Retinal pigment epithelial cell (primary cell): ENCODE data around the gene MYBPH.

ENCODE experiments used
- DNase-seq: peaks from one replicate; pipeline ENCODE4 v3.0.0-alpha.2; 2010; ENCODE audit warnings: low read depth
- H3K4me3 ChIP-seq: 2 replicates; pipeline ENCODE4 v1.5.1; 2011; ENCODE audit warnings: mild to moderate bottlenecking, low read length, control low read depth, moderate library complexity
- CTCF ChIP-seq: conservative IDR thresholded peaks from 2 replicates; pipeline ENCODE4 v1.5.1; 2011; ENCODE audit warnings: low read depth, low read length, control low read depth, inconsistent platforms

The MYBPH gene

GRCh38 chr1:203144661-203145060 is 31.0 kb downstream of the MYBPH start:
- H3K4me3 ChIP-seq, result no peak overlapping the region
- TF ChIP-seq CTCF, result no peak
- no peak for DNase-seq

- no peak for TF ChIP-seq CTCF
- DNase-seq, result no peak
- H3K4me3 ChIP-seq, result no peak overlapping the region
Observed at GRCh38 chr1:203143641-203144040, 32.0 kb downstream of the MYBPH start.

DNA sequence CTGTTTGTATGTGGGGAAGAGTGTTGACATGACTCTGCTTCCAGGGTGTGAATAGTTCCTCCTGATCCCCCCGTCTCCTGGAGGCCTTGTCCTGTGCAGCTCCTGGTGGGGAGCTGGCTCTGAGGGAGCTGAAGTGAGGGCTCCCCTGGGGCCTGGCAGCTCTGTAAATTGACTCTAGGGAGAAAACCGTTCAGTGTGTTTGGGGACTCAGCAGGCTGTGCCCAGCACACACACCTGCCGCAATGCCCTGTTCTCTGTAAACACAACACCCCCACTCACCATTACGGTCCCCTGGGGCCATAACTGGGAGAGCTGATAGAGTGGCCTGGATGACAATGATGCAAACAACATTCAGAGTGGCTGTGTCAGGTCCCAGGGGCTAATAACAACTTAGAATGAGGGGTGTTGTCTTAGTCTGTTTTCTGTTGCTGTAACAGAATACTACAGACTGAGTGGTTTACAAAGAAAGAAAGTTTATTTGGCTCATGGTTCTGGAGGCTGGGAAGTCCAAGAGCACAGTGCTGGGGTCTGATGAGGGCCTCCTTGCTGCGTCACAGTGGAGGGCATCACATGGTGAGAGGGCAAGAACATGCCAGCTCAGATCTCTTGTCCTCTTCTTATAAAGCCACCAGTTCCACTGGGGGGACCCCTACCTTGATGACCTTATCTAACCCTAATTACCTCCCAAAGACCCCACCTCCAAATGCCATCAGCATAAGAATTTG is 32.8 kb downstream of the MYBPH start:
- no peak for DNase-seq
- no peak for TF ChIP-seq CTCF
- H3K4me3 ChIP-seq, result no peak overlapping the region

- no peak for DNase-seq
- no peak for TF ChIP-seq CTCF
- no peak overlapping the region for H3K4me3 ChIP-seq
Observed at GRCh38 chr1:203142124-203142523, 33.5 kb downstream of the MYBPH start.

- DNase-seq, result no peak
- no peak for TF ChIP-seq CTCF
Observed at GRCh38 chr1:203140743-203141520, 34.7 kb downstream of the MYBPH start.

DNA sequence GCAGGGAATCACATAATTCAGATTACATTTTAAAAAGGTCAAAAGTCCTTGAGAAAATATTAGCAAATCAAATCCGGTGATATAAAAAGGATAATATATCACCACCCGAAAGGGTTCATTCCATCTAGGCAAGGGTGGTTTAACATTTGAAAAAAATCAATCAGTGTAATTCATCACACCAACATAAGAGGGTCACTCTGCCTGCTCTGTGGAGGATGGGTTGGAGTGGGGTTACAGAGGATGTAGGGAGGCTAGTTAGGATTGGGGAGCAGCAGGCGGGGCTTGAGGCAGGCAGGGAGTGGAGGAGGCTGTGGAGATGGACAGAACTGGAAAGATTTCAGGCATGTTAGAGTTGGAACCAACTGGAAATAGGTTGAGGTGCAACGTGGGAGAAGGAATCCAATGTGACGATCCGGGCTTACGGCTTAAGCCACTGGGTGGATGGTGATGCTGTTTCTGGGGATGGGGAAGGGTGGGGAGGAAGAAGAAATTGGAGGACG is 35.6 kb downstream of the MYBPH start:
- no peak for DNase-seq
- no peak overlapping the region for H3K4me3 ChIP-seq
- TF ChIP-seq CTCF, result no peak

More at GRCh38 chr1:203140743-203141520, 34.7 kb downstream of the MYBPH start:
- no peak overlapping the region for H3K4me3 ChIP-seq
